IMR-90 (cell line): ENCODE results near the gene WRAP73. TPM values are rescaled to one million over a fixed set of nuclear protein-coding genes. Genes with fewer than 3 reads are reported as not detected.

Experiments
- ATAC-seq: fragments of 200-7000 bp; cut with Tn5 transposase; 2 replicates; pipeline ENCODE4 v1.9.1; 2020; ENCODE audit warnings: low read depth, mild to moderate bottlenecking, moderate library complexity
- BruUV-seq: library from RNA; stranded (reverse); fragments of 400-500 nt; replicated peaks from 2 replicates; lab custom pipeline; 2021; lab: Mats Ljungman, UMichigan
- CTCF ChIA-PET: fragments of 300-600 bp; formaldehyde crosslinking; extraction: SDS; loops from one replicate; lab custom pipeline; 2021; ENCODE audit warnings: antibody characterized with exemption; lab: Yijun Ruan, JAX
- POLR2A ChIA-PET: fragments of 300-600 bp; sonication (Branson Sonifier 250); formaldehyde crosslinking; loops from one replicate; lab custom pipeline; 2022; ENCODE audit warnings: antibody characterized with exemption; ENCODE audit not compliant: unreplicated experiment; lab: Charles Lee
- DNase-seq: peaks from one replicate; pipeline ENCODE4 v3.0.0; 2013
- H2AFZ ChIP-seq: replicated peaks from 2 replicates; pipeline ENCODE3; 2013; ENCODE audit warnings: low read length, mild to moderate bottlenecking; ENCODE audit not compliant: poor library complexity
- H2AK5ac ChIP-seq: 2 replicates; pipeline ENCODE4 v1.6.1; 2013; ENCODE audit warnings: low read depth, low read length, inconsistent platforms
- H2AK9ac ChIP-seq: replicated peaks from 2 replicates; pipeline ENCODE3; 2013; ENCODE audit warnings: mild to moderate bottlenecking, low read depth, low read length, moderate library complexity; ENCODE audit not compliant: poor library complexity
- H2BK120ac ChIP-seq: 2 replicates; pipeline ENCODE4 v1.6.1; 2013; ENCODE audit warnings: low read depth, low read length, inconsistent platforms
- H2BK15ac ChIP-seq: 3 replicates; pipeline ENCODE4 v1.6.1; 2013; ENCODE audit warnings: low read depth, low read length, inconsistent platforms
- H2BK20ac ChIP-seq: 2 replicates; pipeline ENCODE4 v1.6.1; 2013; ENCODE audit warnings: low read depth, mild to moderate bottlenecking, inconsistent platforms, low read length, moderate library complexity
- H2BK5ac ChIP-seq: 2 replicates; pipeline ENCODE4 v1.6.1; 2013; ENCODE audit warnings: mild to moderate bottlenecking, low read depth, low read length, inconsistent platforms; ENCODE audit not compliant: poor library complexity, severe bottlenecking
- H3K14ac ChIP-seq: replicated peaks from 2 replicates; pipeline ENCODE4 v1.6.1; 2013; ENCODE audit warnings: low read depth, low read length, inconsistent platforms
- H3K18ac ChIP-seq: 2 replicates; pipeline ENCODE4 v1.6.1; 2013; ENCODE audit warnings: low read depth, low read length, control low read depth
- H3K23ac ChIP-seq: 2 replicates; pipeline ENCODE4 v1.6.1; 2013; ENCODE audit warnings: low read depth, low read length, inconsistent platforms
- H3K27ac ChIP-seq: 2 replicates; pipeline ENCODE4 v1.5.1; 2013; ENCODE audit warnings: mild to moderate bottlenecking, control low read depth, low read length; ENCODE audit not compliant: insufficient read depth
- H3K27me3 ChIP-seq: 2 replicates; pipeline ENCODE4 v1.6.1; 2013; ENCODE audit warnings: low read length; ENCODE audit not compliant: control insufficient read depth, insufficient read depth
- H3K36me3 ChIP-seq: 2 replicates; pipeline ENCODE4 v1.6.1; 2013; ENCODE audit warnings: low read length, mixed read lengths; ENCODE audit not compliant: control insufficient read depth, insufficient read depth
- H3K4ac ChIP-seq: 2 replicates; pipeline ENCODE4 v1.6.1; 2013; ENCODE audit warnings: low read depth, low read length, inconsistent platforms
- H3K4me1 ChIP-seq: 2 replicates; pipeline ENCODE4 v1.6.1; 2013; ENCODE audit warnings: low read length, mixed read lengths; ENCODE audit not compliant: control insufficient read depth, insufficient read depth
- H3K4me2 ChIP-seq: 2 replicates; pipeline ENCODE4 v1.6.1; 2013; ENCODE audit warnings: low read depth, mild to moderate bottlenecking, control low read depth, low read length, moderate library complexity
- H3K4me3 ChIP-seq: 2 replicates; pipeline ENCODE4 v1.5.1; 2013; ENCODE audit warnings: low read depth, mild to moderate bottlenecking, control low read depth, low read length, moderate library complexity; ENCODE audit not compliant: insufficient read depth
- H3K56ac ChIP-seq: 2 replicates; pipeline ENCODE4 v1.6.1; 2013; ENCODE audit warnings: low read length, inconsistent platforms; ENCODE audit not compliant: insufficient read depth; ENCODE audit errors: extremely low read depth
- H3K79me1 ChIP-seq, 2 experiments: 2 replicates each; pipeline ENCODE4 v1.6.1; 2013; ENCODE audit warnings: low read length in 2 of 2, inconsistent platforms in 1 of 2, low read depth in 1 of 2
- H3K9ac ChIP-seq: 2 replicates; pipeline ENCODE4 v1.6.1; 2013; ENCODE audit warnings: low read depth, low read length, control low read depth
- H3K9me1 ChIP-seq: 2 replicates; pipeline ENCODE4 v1.6.1; 2013; ENCODE audit warnings: low read length, inconsistent platforms; ENCODE audit not compliant: insufficient read depth
- H3K9me3 ChIP-seq: 2 replicates; pipeline ENCODE4 v1.6.1; 2013; ENCODE audit warnings: low read length; ENCODE audit not compliant: control insufficient read depth, insufficient read depth
- H4K20me1 ChIP-seq: 2 replicates; pipeline ENCODE4 v1.6.1; 2013; ENCODE audit warnings: low read length, inconsistent platforms; ENCODE audit not compliant: insufficient read depth
- H4K5ac ChIP-seq: 2 replicates; pipeline ENCODE4 v1.6.1; 2013; ENCODE audit warnings: mild to moderate bottlenecking, low read depth, low read length, control low read depth
- H4K8ac ChIP-seq, 2 experiments: 2 replicates each; pipeline ENCODE4 v1.6.1; 2013; ENCODE audit warnings: low read depth in 2 of 2, low read length in 2 of 2, control low read depth in 1 of 2, inconsistent platforms in 1 of 2
- H4K91ac ChIP-seq: 2 replicates; pipeline ENCODE4 v1.6.1; 2013; ENCODE audit warnings: low read depth, low read length, inconsistent platforms; ENCODE audit not compliant: insufficient read depth
- BHLHE40 ChIP-seq: fragments of 150-350 bp; IDR thresholded peaks from 2 replicates; pipeline ENCODE4 v1.6.1; 2016; ENCODE audit warnings: mild to moderate bottlenecking, low read depth, low read length
- CEBPB ChIP-seq: IDR thresholded peaks from 2 replicates; pipeline ENCODE4 v1.6.1; 2012; ENCODE audit warnings: low read depth, low read length, improper control_type of control experiment
- CHD1 ChIP-seq: IDR thresholded peaks from 2 replicates; pipeline ENCODE4 v1.6.1; 2012; ENCODE audit warnings: low read depth, low read length, improper control_type of control experiment
- CTCF ChIP-seq: conservative IDR thresholded peaks from 2 replicates; pipeline ENCODE4 v1.5.1; 2012; ENCODE audit warnings: mild to moderate bottlenecking, low read depth, low read length, improper control_type of control experiment
- FOS ChIP-seq: fragments of 150-350 bp; IDR thresholded peaks from 2 replicates; pipeline ENCODE4 v1.6.1; 2016; ENCODE audit warnings: low read depth, low read length
- MAZ ChIP-seq: IDR thresholded peaks from 2 replicates; pipeline ENCODE4 v1.6.1; 2012; ENCODE audit warnings: low read depth, mild to moderate bottlenecking, low read length, improper control_type of control experiment, moderate library complexity, borderline replicate concordance
- MXI1 ChIP-seq: IDR thresholded peaks from 2 replicates; pipeline ENCODE4 v1.6.1; 2012; ENCODE audit warnings: low read depth, mild to moderate bottlenecking, low read length, moderate library complexity, borderline replicate concordance
- NFE2L2 ChIP-seq: fragments of 150-350 bp; IDR thresholded peaks from 2 replicates; pipeline ENCODE4 v1.6.1; 2016; ENCODE audit warnings: low read depth, mild to moderate bottlenecking, low read length
- POLR2A ChIP-seq: IDR thresholded peaks from 2 replicates; pipeline ENCODE4 v1.6.1; 2012; ENCODE audit warnings: mild to moderate bottlenecking, low read depth, low read length
- RAD21 ChIP-seq: IDR thresholded peaks from 2 replicates; pipeline ENCODE4 v1.6.1; 2012; ENCODE audit warnings: low read length, improper control_type of control experiment
- RCOR1 ChIP-seq: IDR thresholded peaks from 2 replicates; pipeline ENCODE4 v1.6.1; 2012; ENCODE audit warnings: mild to moderate bottlenecking, low read length, improper control_type of control experiment; ENCODE audit not compliant: insufficient replicate concordance
- RFX5 ChIP-seq: IDR thresholded peaks from 2 replicates; pipeline ENCODE4 v1.8.0; 2012; ENCODE audit warnings: low read depth, mild to moderate bottlenecking, low read length, moderate library complexity
- SMC3 ChIP-seq: fragments of 150-350 bp; IDR thresholded peaks from 2 replicates; pipeline ENCODE4 v1.6.1; 2016; ENCODE audit warnings: low read depth, mild to moderate bottlenecking, antibody characterized with exemption, low read length, moderate library complexity
- USF2 ChIP-seq: fragments of 150-350 bp; IDR thresholded peaks from 2 replicates; pipeline ENCODE4 v1.6.1; 2017; ENCODE audit warnings: mild to moderate bottlenecking, antibody characterized with exemption, low read length, low read depth
- WGBS, 2 experiments: methylation state at CpG; one replicate each; pipeline versions ENCODE4 v1.1.5 to v1.1.7; 2013; ENCODE audit warnings: missing lambda C conversion rate in 2 of 2; ENCODE audit not compliant: insufficient read length in 1 of 2; ENCODE audit errors: extremely low coverage in 2 of 2; 5-methylcytosine and 5-hydroxymethylcytosine counted together
- dilution Hi-C: fragments of 300-500 bp; cut with HindIII; formaldehyde crosslinking; loops from one replicate; pipeline ENCODE4 v1.14.3; 2018; ENCODE audit warnings: low sequenced_read_pairs; ENCODE audit not compliant: unreplicated experiment
- in situ Hi-C: fragments of 300-500 bp; cut with MboI; formaldehyde crosslinking; loops from 3 replicates; pipeline ENCODE4 v1.14.3; 2019; ENCODE audit warnings: low sequenced_read_pairs, inconsistent platforms, mixed read lengths
- intact Hi-C: fragments of 100-400 bp; cut with micrococcal nuclease; formaldehyde crosslinking; loops from 2 replicates; pipeline ENCODE4 v1.10.0; 2022
- polyA plus RNA-seq, 3 experiments: library from polyadenylated mRNA; depleted of rRNA; stranded (reverse); fragments of >200 nt; gene quantifications; 2 replicates each; pipeline ENCODE4 v1.2.3, GENCODE V29; 2012; ENCODE audit warnings: low replicate concordance in 1 of 3
- total RNA-seq: library from RNA; depleted of rRNA; stranded (reverse); fragments of >200 nt; gene quantifications from 2 replicates; pipeline ENCODE4 v1.2.3, GENCODE V29; 2012

The WRAP73 gene
- total and polyA plus RNA-seq, 2 of the 4 experiments (the other 2 are of a cell fraction), result 10.8 to 23.6 TPM

- BruUV-seq, result no TSS peak
- Histone ChIP-seq H2AFZ (peak overlapping the region; percentile 87), H2BK15ac (no peak overlapping the region), H4K20me1 (no peaks in the 10 kb centered on the region; the same call in 1 of the 2 replicates), H3K4ac (peak overlapping the region; percentile 79; the same call in 1 of the 2 replicates), H3K4me2 (peak overlapping the region; percentile 24; the same call in 1 of the 2 replicates), H3K18ac (no peak overlapping the region), H3K4me1 (peaks cover 11% of the 10 kb centered on the region), H3K9ac (no peak overlapping the region), H2BK20ac (no peak overlapping the region), H2AK5ac (peak overlapping the region; percentile 96), H3K14ac (no peak overlapping the region), H3K9me3 (no peaks in the 10 kb centered on the region), H4K91ac (peak overlapping the region; percentile 6; the same call in 1 of the 2 replicates), H4K8ac (no peak overlapping the region; a peak in 1 of 4 replicates), H3K9me1 (no peaks in the 10 kb centered on the region; the same call in 1 of the 2 replicates), H3K79me1 (peaks cover 7 to 12% of the 10 kb centered on the region in 2 experiments; a peak in 3 of 4 replicates), H4K5ac (no peak overlapping the region), H2BK120ac (no peak overlapping the region), H3K23ac (0 out of 2 replicates have a peak overlapping the region, but pooled peaks have one; percentile 56), H2AK9ac (peak overlapping the region; percentile 77), H3K36me3 (no peaks in the 10 kb centered on the region), H3K4me3 (no peak overlapping the region), H3K56ac (no peak overlapping the region), H2BK5ac (no peak overlapping the region), H3K27me3 (no peaks in the 10 kb centered on the region), H3K27ac (no peak overlapping the region)
- ChIA-PET POLR2A (no interaction called here), CTCF (interaction anchor here (0.6 to 2.0 kb wide), 14 partner anchors 11 to 166 kb away, joined by 3 to 20 read pairs (median 4); no protein-coding TSS in a partner anchor)
- in situ Hi-C loops (no loop called here), intact Hi-C loops (loop anchor here (1.0 kb wide), 3 partner anchors 54 to 166 kb away; no protein-coding TSS in a partner anchor), dilution Hi-C loops (no loop called here)
- TF ChIP-seq SMC3 (peak; percentile 76), POLR2A (no peak), MXI1 (no peak), CHD1 (no peak), CEBPB (peak; percentile 82), USF2 (peak; percentile 53; the same call in 1 of the 2 replicates), BHLHE40 (peak; percentile 49), MAZ (peak; percentile 37; the same call in 1 of the 2 replicates), CTCF (peak; percentile 92), RCOR1 (no peak), RAD21 (peak; percentile 72), RFX5 (no peak), FOS (no peak), NFE2L2 (no peak)
- WGBS, 2 experiments, result no CpG with 5 or more reads among the region's 21 CpGs
- peak; percentile 89 for ATAC-seq
- peak; percentile 80 for DNase-seq
Observed at GRCh38 chr1:3618881-3619671, 30.8 kb downstream of the WRAP73 start.
